ENCODE measurements around the gene NCK1. TPM values are rescaled to one million over a fixed set of nuclear protein-coding genes. Genes with fewer than 3 reads are reported as not detected.
"Not testable (repeated sequence)": the region's sequence is repeated elsewhere in the genome, so short reads cannot be mapped to it uniquely, and the experiment has no call there.

The NCK1 gene
- total RNA-seq, 1 donor from 2014 or later = 56.0 TPM

DNA sequence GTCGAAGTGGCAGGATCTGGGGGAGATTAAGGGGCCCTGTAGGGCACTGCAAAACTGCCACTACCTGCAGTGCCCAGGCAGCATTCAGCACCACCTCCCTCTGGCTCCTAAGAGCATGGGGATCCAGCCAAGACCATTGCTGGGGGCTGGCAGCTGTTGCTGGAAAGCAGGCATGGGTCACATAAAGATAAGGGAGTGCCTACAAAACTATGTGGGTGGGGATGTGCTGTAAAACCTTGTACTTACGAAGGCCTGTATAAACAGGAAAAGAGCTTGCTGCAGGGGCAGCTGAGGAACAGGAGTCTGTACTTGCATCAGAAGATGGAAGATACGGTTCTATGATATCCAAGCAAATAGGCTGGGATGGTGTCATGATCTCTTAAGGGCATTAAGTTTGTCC is 122.8 kb downstream of the NCK1 start:
- DNase-seq (ENCODE audit: low read depth in 2 of 2) = peak in 1 of 2 donors; percentile 28

DNA sequence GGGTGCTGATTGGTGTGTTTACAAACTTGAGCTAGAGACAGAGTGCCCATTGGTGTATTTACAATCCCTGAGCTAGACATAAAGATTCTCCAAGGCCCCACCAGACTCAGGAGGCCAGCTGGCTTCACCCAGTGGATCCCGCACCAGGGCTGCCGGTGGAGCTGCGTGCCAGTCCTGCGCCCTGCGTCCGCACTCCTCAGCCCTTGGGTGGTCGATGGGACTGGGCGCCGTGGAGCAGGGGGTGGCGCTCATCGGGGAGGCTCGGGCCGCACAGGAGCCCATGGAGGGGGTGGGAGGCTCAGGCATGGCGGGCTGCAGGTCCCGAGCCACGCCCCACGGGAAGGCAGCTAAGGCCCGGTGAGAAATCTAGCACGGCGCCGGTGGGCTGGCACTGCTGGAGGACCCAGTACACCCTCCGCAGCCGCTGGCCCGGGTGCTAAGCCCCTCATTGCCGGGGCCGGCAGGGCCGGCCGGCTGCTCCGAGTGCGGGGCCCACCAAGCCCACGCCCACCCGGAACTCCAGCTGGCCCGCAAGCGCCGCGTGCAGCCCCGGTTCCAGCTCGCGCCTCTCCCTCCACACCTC is 125.5 kb downstream of the NCK1 start:
- DNase-seq (ENCODE audit: low read depth in 2 of 2) = not testable (repeated sequence)

DNA sequence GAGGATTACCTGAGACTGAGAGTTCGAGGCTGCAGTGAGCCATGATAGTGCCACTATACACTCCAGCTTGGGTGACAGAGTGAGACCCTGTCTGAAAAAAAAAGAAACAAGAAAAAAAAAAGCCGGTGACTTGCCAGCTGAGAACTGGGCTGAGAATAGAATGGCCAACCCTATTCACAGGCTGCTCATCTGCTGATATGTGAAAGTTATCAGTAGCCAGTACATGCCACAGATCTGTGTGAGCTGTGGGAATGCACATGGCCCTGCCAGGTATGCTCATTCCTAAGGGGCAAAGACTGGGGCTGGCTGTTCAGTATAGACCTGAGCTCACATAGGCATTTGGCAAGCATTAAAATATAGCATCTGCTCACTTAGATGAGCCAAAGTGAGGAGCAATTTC is 126.6 kb downstream of the NCK1 start:
- DNase-seq (ENCODE audit: low read depth in 2 of 2) = no peak

DNA sequence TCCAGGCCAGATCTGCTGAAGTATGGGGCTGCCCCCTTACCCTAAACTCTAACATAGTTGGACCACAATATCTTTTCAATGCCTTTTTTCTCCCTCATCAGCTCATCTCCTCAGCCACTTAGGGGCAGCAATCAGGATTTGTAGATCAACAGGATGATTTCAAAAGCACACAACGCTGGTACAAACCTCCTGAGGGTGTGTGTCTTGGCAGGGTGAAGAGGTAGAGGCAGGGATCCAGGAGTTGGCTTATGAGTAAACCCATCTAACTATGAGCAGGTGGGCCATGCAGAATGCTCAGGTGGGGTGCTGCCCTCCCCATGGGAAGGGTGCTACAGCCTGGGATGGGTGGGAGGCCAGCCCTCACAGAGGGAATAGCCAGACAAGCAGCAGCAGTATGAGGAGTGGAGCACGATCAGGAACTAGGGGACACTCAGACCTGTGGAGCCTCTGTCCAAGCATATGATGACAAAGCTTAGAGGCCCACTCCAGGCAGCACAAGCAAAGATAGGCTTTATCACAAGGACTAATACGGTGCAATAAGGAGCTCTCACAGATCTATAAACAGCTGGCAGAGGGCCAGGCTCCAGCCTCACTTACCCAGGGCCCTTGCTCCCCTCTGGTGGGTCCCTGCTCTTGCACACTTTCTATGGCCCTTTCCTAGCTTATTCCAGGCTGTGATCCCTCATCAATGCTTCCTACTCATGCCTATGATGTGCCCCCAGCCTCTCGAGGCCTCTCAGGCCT is 127.9 kb downstream of the NCK1 start:
- no peak for DNase-seq (ENCODE audit: low read depth in 2 of 2)

DNA sequence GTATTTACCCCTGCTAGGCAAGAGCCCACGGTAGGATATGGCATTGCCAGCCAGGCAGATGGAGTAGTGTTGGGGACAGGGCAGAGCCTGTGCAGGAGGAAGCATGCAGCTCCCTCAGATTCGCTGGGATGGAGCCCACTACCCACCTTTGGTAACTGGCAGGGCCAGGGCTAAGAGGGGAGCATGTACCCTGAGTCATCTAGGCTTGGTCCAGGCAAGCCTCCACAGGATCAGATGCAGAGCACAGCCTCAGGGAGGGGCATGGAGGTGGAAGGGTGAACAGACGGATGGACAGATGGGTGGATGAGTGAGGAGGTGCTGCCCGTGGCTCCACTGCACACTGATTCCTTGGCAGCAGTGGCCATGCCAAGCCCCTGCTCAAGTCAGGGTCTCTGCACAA is 128.8 kb downstream of the NCK1 start:
- no peak for DNase-seq (ENCODE audit: low read depth in 2 of 2)

DNA sequence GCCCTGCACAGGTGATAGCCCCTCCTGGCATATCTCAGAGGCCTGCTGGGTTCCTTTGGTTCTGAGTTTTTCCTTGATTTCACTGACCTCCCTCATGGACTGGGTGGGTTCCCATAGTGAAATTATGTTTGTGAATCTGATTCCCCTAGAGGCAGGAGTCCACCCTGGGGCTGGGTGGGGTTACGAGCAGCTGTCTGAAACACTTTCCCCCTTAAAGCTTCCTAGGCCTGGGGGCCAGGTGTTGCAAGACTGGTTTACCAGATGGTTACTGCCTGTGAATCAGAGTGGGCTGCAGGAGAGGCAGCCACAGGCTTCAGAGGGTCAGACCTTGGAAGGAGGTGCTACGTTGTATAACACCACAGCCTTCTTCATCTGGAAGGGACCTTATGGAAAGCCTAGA is 130.1 kb downstream of the NCK1 start:
- no peak for DNase-seq (ENCODE audit: low read depth in 2 of 2)

DNA sequence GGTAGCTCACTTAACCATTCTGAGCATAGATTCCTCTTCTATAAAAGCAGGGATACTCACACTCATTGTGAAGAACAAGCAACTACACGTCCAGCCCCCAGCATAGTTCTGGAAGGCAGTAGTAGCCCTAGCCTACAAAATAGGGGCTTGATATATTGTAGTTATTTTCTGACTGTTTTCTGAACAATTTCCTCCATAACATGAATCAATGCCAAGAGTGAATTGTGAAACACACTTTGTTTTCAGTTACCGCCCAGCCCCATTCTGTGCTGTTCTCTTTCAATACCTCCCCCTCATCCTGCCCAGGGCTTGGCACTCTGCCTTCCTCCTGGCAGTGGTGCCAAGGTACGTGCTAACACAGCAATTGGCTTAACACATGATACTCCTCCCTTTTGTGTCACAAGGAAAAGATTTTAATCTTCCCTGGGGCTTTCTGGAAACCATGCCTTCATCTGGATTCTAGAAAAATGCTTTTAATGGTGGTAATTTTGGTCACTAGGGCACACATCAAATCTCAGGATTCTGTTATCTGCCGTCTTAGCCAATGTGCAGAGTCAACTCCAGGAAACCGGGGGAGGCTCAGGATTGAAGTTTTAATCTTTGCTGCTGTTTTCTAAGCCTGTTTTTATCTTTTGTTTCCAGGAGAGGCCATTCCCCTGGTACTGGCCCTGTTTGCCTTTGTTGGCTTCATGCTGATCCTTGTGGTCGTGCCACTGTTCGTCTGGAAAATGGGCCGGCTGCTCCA is 132.9 kb downstream of the NCK1 start:
- DNase-seq (ENCODE audit: low read depth in 2 of 2) = peak; percentile 90 to 96

DNA sequence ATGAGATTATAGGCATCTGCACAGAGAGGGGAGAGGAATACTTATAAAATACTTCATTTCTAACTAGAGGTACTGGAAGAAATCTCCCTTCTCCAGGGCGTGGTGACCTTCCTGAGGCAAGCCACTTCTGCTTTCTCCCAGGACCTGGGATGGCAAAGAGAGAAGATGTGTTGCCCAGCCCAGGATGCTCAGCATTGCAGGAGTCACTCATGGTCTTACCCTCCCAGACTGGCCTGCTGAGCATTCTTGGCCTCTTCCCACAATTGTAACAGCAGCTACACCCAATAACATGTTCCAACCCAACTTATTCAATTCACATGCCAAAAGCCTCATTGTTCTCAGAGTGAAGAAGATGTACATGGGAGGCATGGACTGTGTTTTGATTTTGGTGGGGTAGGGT is 133.6 kb downstream of the NCK1 start:
- DNase-seq (ENCODE audit: low read depth in 2 of 2) = no peak

Other genes starting within 250 kb of the NCK1 start
- 22.3 and 24.3 TPM in 2 replicates for gene STAG1, start 109.8 kb upstream of the NCK1 start, total RNA-seq
- 17.3 and 25.2 TPM in 2 replicates for gene SLC35G2, start 43.1 kb upstream of the NCK1 start, total RNA-seq
- 0.51 and 0.63 TPM in 2 replicates for gene IL20RB, start 95.8 kb downstream of the NCK1 start, total RNA-seq